ENCODE results near the gene TFF3. TPM values are rescaled to one million over a fixed set of nuclear protein-coding genes. Genes with fewer than 3 reads are reported as not detected.

The TFF3 gene
- total RNA-seq, 1 donor, result not detected

DNA sequence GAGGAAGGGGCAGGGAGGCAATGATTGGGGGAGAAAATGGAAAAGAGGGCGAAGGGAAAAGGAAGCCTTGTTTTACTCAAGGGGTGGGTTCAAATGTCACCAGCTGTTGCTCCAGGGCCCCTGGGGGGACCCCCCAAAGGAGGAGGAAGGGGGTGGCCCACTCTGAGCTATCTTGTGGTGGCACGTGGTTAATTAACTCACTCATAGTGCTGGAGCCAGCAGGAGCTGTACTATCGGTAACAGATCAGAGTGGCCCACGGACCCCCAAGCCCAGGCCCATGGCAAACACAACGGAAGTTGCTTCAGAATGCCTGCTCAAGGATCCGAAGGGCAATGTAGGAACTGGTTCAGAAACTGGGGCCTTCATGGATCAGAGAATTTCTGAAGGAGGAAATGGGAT lies 28.3 kb upstream of the TFF3 start:
- no peaks in the 10 kb centered on the region for H3K4me1 ChIP-seq (ENCODE audit: insufficient read depth, low read length)
- H3K27me3 ChIP-seq (ENCODE audit: insufficient read depth, low read length), result no peaks in the 10 kb centered on the region
- no peak for DNase-seq (ENCODE audit: insufficient read length, low spot score, missing footprints)
- no peak overlapping the region for H3K27ac ChIP-seq (ENCODE audit: low read depth, low read length)
- no peaks in the 10 kb centered on the region for H4K20me1 ChIP-seq (ENCODE audit: insufficient read depth, low read length)
- no peak overlapping the region for H3K4me3 ChIP-seq (ENCODE audit: insufficient read depth, low read length)
- H3K36me3 ChIP-seq (ENCODE audit: insufficient read depth, low read length), result no peaks in the 10 kb centered on the region
- no peaks in the 10 kb centered on the region for H3K9me3 ChIP-seq (ENCODE audit: low read depth, low read length)
- H3K4me2 ChIP-seq (ENCODE audit: insufficient read depth, low read length), result no peak overlapping the region
- H3K79me2 ChIP-seq (ENCODE audit: insufficient read depth, low read length), result no peaks in the 10 kb centered on the region
- TF ChIP-seq, protein P1, sequence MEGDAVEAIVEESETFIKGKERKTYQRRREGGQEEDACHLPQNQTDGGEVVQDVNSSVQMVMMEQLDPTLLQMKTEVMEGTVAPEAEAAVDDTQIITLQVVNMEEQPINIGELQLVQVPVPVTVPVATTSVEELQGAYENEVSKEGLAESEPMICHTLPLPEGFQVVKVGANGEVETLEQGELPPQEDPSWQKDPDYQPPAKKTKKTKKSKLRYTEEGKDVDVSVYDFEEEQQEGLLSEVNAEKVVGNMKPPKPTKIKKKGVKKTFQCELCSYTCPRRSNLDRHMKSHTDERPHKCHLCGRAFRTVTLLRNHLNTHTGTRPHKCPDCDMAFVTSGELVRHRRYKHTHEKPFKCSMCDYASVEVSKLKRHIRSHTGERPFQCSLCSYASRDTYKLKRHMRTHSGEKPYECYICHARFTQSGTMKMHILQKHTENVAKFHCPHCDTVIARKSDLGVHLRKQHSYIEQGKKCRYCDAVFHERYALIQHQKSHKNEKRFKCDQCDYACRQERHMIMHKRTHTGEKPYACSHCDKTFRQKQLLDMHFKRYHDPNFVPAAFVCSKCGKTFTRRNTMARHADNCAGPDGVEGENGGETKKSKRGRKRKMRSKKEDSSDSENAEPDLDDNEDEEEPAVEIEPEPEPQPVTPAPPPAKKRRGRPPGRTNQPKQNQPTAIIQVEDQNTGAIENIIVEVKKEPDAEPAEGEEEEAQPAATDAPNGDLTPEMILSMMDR (IDR thresholded peaks at IDR 0.05; ENCODE audit: extremely low read depth, low read depth, low read length), result no peak
- no peak overlapping the region for H2AFZ ChIP-seq (ENCODE audit: low read length)

DNA sequence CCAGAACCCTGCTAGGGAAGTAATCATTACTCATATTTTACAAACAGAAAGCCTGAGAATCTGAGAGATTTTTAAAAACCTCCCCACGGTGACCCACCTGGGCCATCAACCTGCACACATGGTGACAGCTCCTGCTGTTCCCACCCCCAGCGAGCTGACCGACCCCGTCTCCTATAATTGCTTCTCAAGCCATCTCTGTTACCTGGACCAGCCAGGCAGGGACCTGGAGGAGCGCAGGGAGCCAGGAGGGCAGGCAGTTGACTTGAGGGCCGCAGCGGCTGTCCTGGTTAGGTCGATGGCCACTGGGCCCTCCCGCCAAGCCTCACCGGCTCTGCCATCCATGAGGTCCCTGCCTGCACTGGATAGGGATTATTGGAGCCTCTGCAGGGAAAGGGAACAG lies 27.9 kb upstream of the TFF3 start:
- no peaks in the 10 kb centered on the region for H3K27me3 ChIP-seq (ENCODE audit: insufficient read depth, low read length)
- H3K4me2 ChIP-seq (ENCODE audit: insufficient read depth, low read length), result no peak overlapping the region
- DNase-seq (ENCODE audit: insufficient read length, low spot score, missing footprints), result no peak
- no peak overlapping the region for H3K27ac ChIP-seq (ENCODE audit: low read depth, low read length)
- H3K79me2 ChIP-seq (ENCODE audit: insufficient read depth, low read length), result no peaks in the 10 kb centered on the region
- H4K20me1 ChIP-seq (ENCODE audit: insufficient read depth, low read length), result no peaks in the 10 kb centered on the region
- no peaks in the 10 kb centered on the region for H3K36me3 ChIP-seq (ENCODE audit: insufficient read depth, low read length)
- no peak overlapping the region for H3K4me3 ChIP-seq (ENCODE audit: insufficient read depth, low read length)
- no peaks in the 10 kb centered on the region for H3K4me1 ChIP-seq (ENCODE audit: insufficient read depth, low read length)
- TF ChIP-seq, protein P1 (IDR thresholded peaks at IDR 0.05; ENCODE audit: extremely low read depth, low read depth, low read length), result no peak
- H3K9me3 ChIP-seq (ENCODE audit: low read depth, low read length), result no peaks in the 10 kb centered on the region
- no peak overlapping the region for H2AFZ ChIP-seq (ENCODE audit: low read length)

DNA sequence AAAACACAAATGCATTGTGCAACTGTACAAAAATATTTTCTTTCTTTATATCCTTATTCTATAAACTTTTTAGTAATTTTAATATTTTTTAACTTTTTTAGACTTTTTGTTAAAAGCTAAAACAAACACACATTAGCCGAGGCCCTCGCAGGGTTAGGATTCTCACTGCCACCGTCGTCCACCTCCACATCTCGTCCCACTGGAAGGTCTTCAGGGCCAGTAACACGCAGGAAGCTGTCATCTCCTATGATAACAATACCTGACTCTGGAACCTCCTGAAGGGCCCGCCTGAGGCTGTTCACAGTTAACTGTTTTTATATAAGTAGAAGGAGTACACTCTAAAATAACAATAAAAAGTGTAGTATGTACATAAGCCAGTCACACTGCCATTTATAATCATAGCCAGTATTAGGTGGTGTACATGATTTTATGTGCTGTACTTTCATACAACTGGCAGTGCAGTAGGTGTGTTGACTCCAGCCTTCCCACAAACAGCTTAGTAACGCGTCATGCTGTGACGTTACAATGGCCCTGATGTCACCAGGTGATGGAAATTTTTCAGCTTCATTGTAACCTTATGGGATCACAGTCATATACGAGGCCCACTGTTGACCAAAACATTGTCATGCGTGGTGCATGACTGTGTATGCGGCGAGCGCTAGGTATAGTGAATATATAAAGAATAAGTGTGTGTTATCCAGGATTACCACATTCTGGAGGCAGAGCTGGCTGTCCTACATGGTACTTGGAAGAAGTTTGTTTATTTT lies 26.8 kb upstream of the TFF3 start:
- no peak overlapping the region for H3K4me2 ChIP-seq (ENCODE audit: insufficient read depth, low read length)
- no peaks in the 10 kb centered on the region for H3K27me3 ChIP-seq (ENCODE audit: insufficient read depth, low read length)
- DNase-seq (ENCODE audit: insufficient read length, low spot score, missing footprints), result no peak
- no peak overlapping the region for H3K27ac ChIP-seq (ENCODE audit: low read depth, low read length)
- TF ChIP-seq, protein P1 (IDR thresholded peaks at IDR 0.05; ENCODE audit: extremely low read depth, low read depth, low read length), result no peak
- no peak overlapping the region for H2AFZ ChIP-seq (ENCODE audit: low read length)
- H3K79me2 ChIP-seq (ENCODE audit: insufficient read depth, low read length), result no peaks in the 10 kb centered on the region
- H3K36me3 ChIP-seq (ENCODE audit: insufficient read depth, low read length), result no peaks in the 10 kb centered on the region
- no peaks in the 10 kb centered on the region for H3K9me3 ChIP-seq (ENCODE audit: low read depth, low read length)
- no peak overlapping the region for H3K4me3 ChIP-seq (ENCODE audit: insufficient read depth, low read length)
- H4K20me1 ChIP-seq (ENCODE audit: insufficient read depth, low read length), result no peaks in the 10 kb centered on the region
- H3K4me1 ChIP-seq (ENCODE audit: insufficient read depth, low read length), result no peaks in the 10 kb centered on the region

DNA sequence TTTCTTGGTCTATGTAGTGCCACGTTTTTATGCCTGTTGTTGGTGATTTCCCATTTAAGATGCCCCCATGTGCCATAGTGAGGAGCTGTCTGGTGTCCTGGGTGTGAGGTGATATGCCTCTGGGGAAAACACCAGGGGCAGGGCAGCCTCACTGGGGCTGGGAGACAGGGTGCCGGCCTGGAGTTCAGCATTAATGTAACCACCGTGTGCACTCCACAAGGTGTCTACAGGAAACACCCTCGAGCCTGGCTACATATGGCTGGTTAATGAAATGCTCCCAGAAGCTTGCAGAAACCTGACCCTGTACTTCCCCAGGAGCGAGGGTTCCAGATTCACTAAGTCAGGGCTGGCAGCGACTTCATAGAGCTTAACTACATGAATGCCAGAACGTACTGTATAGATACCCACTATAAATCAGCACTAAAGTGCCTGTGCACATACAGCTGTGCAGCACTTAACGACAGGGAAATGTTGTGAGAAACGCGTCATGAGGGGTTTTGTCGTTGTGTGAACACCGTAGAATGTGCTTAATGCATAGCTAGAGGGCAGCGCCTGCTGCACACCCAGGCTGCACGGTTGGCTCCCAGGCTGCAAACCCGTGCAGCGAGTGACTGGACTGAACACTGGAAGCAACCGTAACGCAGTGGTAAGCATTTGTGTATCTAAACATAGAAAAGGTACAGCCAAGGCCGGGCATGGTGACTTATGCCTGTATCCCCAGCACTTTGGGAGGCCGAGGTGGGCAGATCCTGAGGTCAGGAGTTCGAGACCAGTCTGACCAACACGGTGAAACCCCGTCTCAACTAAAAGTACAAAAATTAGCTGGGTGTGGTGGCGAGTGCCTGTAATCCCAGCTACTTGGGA lies 25.2 kb upstream of the TFF3 start:
- Histone ChIP-seq H3K4me1 (ENCODE audit: insufficient read depth, low read length) (no peaks in the 10 kb centered on the region), H4K20me1 (ENCODE audit: insufficient read depth, low read length) (no peaks in the 10 kb centered on the region), H3K27me3 (ENCODE audit: insufficient read depth, low read length) (peaks cover 11% of the 10 kb centered on the region), H3K4me2 (ENCODE audit: insufficient read depth, low read length) (no peak overlapping the region), H2AFZ (ENCODE audit: low read length) (no peak overlapping the region), H3K36me3 (ENCODE audit: insufficient read depth, low read length) (no peaks in the 10 kb centered on the region), H3K27ac (ENCODE audit: low read depth, low read length) (no peak overlapping the region), H3K79me2 (ENCODE audit: insufficient read depth, low read length) (no peaks in the 10 kb centered on the region), H3K9me3 (ENCODE audit: low read depth, low read length) (no peaks in the 10 kb centered on the region), H3K4me3 (ENCODE audit: insufficient read depth, low read length) (no peak overlapping the region)
- TF ChIP-seq, protein P1 (IDR thresholded peaks at IDR 0.05; ENCODE audit: extremely low read depth, low read depth, low read length), result no peak
- DNase-seq (ENCODE audit: insufficient read length, low spot score, missing footprints), result no peak
